PFSK-1 (cell line): Measurements from ENCODE around the gene TMEM175.

Experiments used
- FOXP2 ChIP-seq: optimal IDR thresholded peaks from 2 replicates; pipeline ENCODE3; 2011; ENCODE audit warnings: borderline replicate concordance, control low read depth, inconsistent platforms; ENCODE audit not compliant: insufficient read depth; ENCODE audit errors: extremely low read length, extremely low read depth
- POLR2AphosphoS5 ChIP-seq: IDR thresholded peaks from 2 replicates; pipeline ENCODE4 v1.6.1; 2012; ENCODE audit warnings: low read depth, mild to moderate bottlenecking, control low read depth, low read length, moderate library complexity
- SIN3A ChIP-seq: IDR thresholded peaks from 2 replicates; pipeline ENCODE4 v1.6.1; 2012; ENCODE audit warnings: mild to moderate bottlenecking, low read length, moderate library complexity, borderline replicate concordance; ENCODE audit not compliant: insufficient read depth
- TAF1 ChIP-seq: IDR thresholded peaks from 2 replicates; pipeline ENCODE4 v1.6.1; 2012; ENCODE audit warnings: low read length, control low read depth, borderline replicate concordance; ENCODE audit not compliant: insufficient read depth
- TF ChIP-seq, protein P1 (sequence below), 2 experiments: IDR thresholded peaks; 2 replicates each; pipeline versions ENCODE4 v1.6.1 to v1.8.0; 2011 to 2012; ENCODE audit warnings: low read depth in 2 of 2, low read length in 2 of 2, control low read depth in 1 of 2, inconsistent platforms in 1 of 2, mild to moderate bottlenecking in 1 of 2, moderate library complexity in 1 of 2; ENCODE audit not compliant: insufficient read depth in 1 of 2

The TMEM175 gene

GRCh38 chr4:982291-982690 is 50.0 kb downstream of the TMEM175 start:
- TF ChIP-seq, protein P1, sequence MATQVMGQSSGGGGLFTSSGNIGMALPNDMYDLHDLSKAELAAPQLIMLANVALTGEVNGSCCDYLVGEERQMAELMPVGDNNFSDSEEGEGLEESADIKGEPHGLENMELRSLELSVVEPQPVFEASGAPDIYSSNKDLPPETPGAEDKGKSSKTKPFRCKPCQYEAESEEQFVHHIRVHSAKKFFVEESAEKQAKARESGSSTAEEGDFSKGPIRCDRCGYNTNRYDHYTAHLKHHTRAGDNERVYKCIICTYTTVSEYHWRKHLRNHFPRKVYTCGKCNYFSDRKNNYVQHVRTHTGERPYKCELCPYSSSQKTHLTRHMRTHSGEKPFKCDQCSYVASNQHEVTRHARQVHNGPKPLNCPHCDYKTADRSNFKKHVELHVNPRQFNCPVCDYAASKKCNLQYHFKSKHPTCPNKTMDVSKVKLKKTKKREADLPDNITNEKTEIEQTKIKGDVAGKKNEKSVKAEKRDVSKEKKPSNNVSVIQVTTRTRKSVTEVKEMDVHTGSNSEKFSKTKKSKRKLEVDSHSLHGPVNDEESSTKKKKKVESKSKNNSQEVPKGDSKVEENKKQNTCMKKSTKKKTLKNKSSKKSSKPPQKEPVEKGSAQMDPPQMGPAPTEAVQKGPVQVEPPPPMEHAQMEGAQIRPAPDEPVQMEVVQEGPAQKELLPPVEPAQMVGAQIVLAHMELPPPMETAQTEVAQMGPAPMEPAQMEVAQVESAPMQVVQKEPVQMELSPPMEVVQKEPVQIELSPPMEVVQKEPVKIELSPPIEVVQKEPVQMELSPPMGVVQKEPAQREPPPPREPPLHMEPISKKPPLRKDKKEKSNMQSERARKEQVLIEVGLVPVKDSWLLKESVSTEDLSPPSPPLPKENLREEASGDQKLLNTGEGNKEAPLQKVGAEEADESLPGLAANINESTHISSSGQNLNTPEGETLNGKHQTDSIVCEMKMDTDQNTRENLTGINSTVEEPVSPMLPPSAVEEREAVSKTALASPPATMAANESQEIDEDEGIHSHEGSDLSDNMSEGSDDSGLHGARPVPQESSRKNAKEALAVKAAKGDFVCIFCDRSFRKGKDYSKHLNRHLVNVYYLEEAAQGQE (IDR thresholded peaks at IDR 0.05; ENCODE audit: insufficient read depth in 1 of 2, low read depth in 2 of 2, low read length in 2 of 2): no peak
- TF ChIP-seq SIN3A (no peak), FOXP2 (no peak), TAF1 (no peak), POLR2AphosphoS5 (no peak)

DNA sequence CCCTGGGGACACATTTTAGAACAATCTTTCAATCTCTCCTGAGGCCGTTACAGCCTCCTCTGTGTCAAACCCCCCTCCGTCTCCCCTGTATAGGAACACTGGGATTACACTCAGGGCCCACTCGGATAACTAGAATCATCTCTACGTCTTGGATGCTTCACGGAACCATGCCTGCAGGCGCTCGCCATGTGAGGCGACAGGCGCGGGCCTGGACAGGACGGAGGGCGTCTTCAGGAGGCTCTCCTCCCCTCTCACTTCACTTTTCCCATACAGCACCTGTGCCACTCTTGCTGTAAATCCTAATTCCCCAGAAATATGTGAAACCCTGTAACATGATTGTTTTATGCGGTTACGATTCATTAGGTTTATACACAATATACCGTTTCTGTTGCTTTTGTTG is 50.6 kb downstream of the TMEM175 start:
- no peak for TF ChIP-seq TAF1
- TF ChIP-seq POLR2AphosphoS5: no peak
- TF ChIP-seq, protein P1 (IDR thresholded peaks at IDR 0.05; ENCODE audit: insufficient read depth in 1 of 2, low read depth in 2 of 2, low read length in 2 of 2): no peak
- TF ChIP-seq SIN3A: no peak
- no peak for TF ChIP-seq FOXP2

- TF ChIP-seq POLR2AphosphoS5 (no peak), SIN3A (no peak), TAF1 (no peak), FOXP2 (no peak)
- TF ChIP-seq, protein P1 (IDR thresholded peaks at IDR 0.05; ENCODE audit: insufficient read depth in 1 of 2, low read depth in 2 of 2, low read length in 2 of 2): no peak
These were observed 52.2 kb downstream of the TMEM175 start for GRCh38 chr4:984336-985054.

GRCh38 chr4:985123-985830 is 53.0 kb downstream of the TMEM175 start:
- TF ChIP-seq FOXP2 (no peak), TAF1 (no peak), SIN3A (no peak), POLR2AphosphoS5 (no peak)
- TF ChIP-seq, protein P1 (IDR thresholded peaks at IDR 0.05; ENCODE audit: insufficient read depth in 1 of 2, low read depth in 2 of 2, low read length in 2 of 2): no peak

DNA sequence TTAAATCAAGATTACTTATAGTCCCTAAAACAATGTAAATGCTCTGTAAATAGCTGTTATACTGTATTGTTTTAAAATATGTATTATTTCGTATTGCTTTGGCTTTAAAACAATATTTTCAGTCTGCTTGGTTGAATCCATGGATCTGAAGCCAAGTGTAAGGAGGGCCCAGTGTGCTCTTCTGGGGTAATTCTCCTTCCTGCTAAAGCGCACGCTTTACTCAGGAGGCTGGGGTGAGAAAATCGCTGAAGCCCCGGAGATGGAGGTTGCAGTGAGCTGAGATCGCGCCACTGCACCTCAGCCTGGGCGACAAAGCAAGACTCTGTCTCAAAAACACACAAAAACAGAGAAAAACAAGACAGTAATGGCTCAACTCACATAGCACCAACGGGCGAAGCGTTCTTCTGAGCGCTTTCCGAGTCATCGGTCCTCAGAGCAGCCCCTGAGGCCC is 54.2 kb downstream of the TMEM175 start:
- TF ChIP-seq SIN3A: no peak
- 0 out of 2 replicates have a peak, but pooled peaks have one; percentile 36 for TF ChIP-seq POLR2AphosphoS5
